Measurements from ENCODE around the gene SECTM1.

SECTM1 gene

GRCh38 chr17:82300228-82300627 lies 33.3 kb downstream of the SECTM1 start:
- H3K4me2 ChIP-seq (ENCODE audit: low read length): no peak overlapping the region
- H3K4me1 ChIP-seq: peaks cover 8% of the 10 kb centered on the region
- H3K27ac ChIP-seq: no peak overlapping the region
- no peaks in the 10 kb centered on the region for H3K36me3 ChIP-seq (ENCODE audit: control insufficient read depth, insufficient read depth, low read length)
- no peaks in the 10 kb centered on the region for H3K79me2 ChIP-seq
- no peak overlapping the region for H2AFZ ChIP-seq
- H3K4me3 ChIP-seq (ENCODE audit: low read depth, low read length): no peak overlapping the region
- no peak for TF ChIP-seq CTCF (IDR thresholded peaks at IDR 0.05)
- H3K27me3 ChIP-seq (ENCODE audit: control insufficient read depth, insufficient read depth, low read length): no peaks in the 10 kb centered on the region
- H3K9me3 ChIP-seq (ENCODE audit: control insufficient read depth, low read length): no peaks in the 10 kb centered on the region
- H3K9ac ChIP-seq: no peak overlapping the region

- H3K27ac ChIP-seq: no peak overlapping the region
- peaks cover 8% of the 10 kb centered on the region for H3K4me1 ChIP-seq
- no peak for TF ChIP-seq CTCF (IDR thresholded peaks at IDR 0.05)
- no peak overlapping the region for H3K9ac ChIP-seq
- no peaks in the 10 kb centered on the region for H3K27me3 ChIP-seq (ENCODE audit: control insufficient read depth, insufficient read depth, low read length)
- no peak overlapping the region for H2AFZ ChIP-seq
- no peak overlapping the region for H3K4me2 ChIP-seq (ENCODE audit: low read length)
- H3K36me3 ChIP-seq (ENCODE audit: control insufficient read depth, insufficient read depth, low read length): no peaks in the 10 kb centered on the region
- no peaks in the 10 kb centered on the region for H3K9me3 ChIP-seq (ENCODE audit: control insufficient read depth, low read length)
- H3K4me3 ChIP-seq (ENCODE audit: low read depth, low read length): no peak overlapping the region
- no peaks in the 10 kb centered on the region for H3K79me2 ChIP-seq
Observed at GRCh38 chr17:82299452-82299851, 34.1 kb downstream of the SECTM1 start.

GRCh38 chr17:82298538-82299421 lies 34.8 kb downstream of the SECTM1 start:
- Histone ChIP-seq H3K9ac (no peak overlapping the region), H3K4me2 (ENCODE audit: low read length) (peak overlapping the region; percentile 80), H3K27ac (peak overlapping the region; percentile 71), H3K4me1 (peaks cover 8% of the 10 kb centered on the region), H3K79me2 (no peaks in the 10 kb centered on the region), H3K9me3 (ENCODE audit: control insufficient read depth, low read length) (no peaks in the 10 kb centered on the region), H3K4me3 (ENCODE audit: low read depth, low read length) (no peak overlapping the region), H2AFZ (peak overlapping the region; percentile 71), H3K27me3 (ENCODE audit: control insufficient read depth, insufficient read depth, low read length) (no peaks in the 10 kb centered on the region), H3K36me3 (ENCODE audit: control insufficient read depth, insufficient read depth, low read length) (no peaks in the 10 kb centered on the region)
- TF ChIP-seq CTCF (IDR thresholded peaks at IDR 0.05): no peak

GRCh38 chr17:82297714-82298537 lies 35.6 kb downstream of the SECTM1 start:
- Histone ChIP-seq H3K9ac (no peak overlapping the region), H3K4me1 (peaks cover 8% of the 10 kb centered on the region), H3K4me2 (ENCODE audit: low read length) (peak overlapping the region; percentile 80), H3K36me3 (ENCODE audit: control insufficient read depth, insufficient read depth, low read length) (no peaks in the 10 kb centered on the region), H3K9me3 (ENCODE audit: control insufficient read depth, low read length) (no peaks in the 10 kb centered on the region), H3K4me3 (ENCODE audit: low read depth, low read length) (peak overlapping the region; percentile 39), H2AFZ (peak overlapping the region; percentile 71), H3K79me2 (no peaks in the 10 kb centered on the region), H3K27ac (peak overlapping the region; percentile 71), H3K27me3 (ENCODE audit: control insufficient read depth, insufficient read depth, low read length) (no peaks in the 10 kb centered on the region)
- no peak for TF ChIP-seq CTCF (IDR thresholded peaks at IDR 0.05)
